D341Med (cell line): ENCODE data around the gene ADNP2.

Source experiments
- DNase-seq: peaks from one replicate; pipeline ENCODE4 v3.0.0; 2012; ENCODE audit warnings: low spot score

ADNP2 gene

DNA sequence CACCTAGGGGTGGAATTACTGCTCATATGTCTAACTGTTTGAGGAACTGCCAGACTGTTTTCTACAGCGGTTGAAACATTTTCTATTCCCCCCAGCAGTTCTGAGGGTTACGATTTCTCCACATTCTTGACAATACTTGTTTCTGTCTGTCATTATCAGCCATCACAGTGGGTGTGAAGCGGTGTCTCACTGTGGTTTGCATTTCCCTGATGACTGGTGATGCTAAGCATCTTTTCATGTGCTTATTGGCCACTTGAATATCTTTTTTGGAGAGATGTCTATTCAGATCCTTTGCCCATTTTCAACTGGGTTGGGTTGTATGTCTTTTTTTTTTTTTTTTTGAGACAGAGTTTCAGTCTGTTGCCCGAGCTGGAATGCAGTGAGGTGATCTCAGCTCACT lies 63.0 kb downstream of the ADNP2 start:
- DNase-seq: no peak

DNA sequence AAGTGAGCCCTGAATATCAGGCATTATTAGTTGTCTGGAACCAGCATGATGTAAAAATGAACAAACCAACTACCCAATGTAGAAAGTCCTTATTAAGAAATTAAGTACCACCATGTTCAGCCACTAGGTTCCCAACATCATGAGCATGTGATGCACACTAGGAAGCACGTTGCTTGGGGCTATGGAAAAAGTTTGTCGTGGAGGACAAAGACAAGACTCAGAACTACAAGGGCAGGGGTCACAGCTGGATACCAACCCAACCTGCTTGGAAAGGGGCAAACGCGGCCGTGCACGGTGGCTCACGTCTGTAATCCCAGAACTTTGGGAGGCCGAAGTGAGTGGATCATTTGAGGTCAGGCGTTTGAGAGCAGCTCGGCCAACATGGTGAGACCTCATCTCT lies 64.0 kb downstream of the ADNP2 start:
- DNase-seq: no peak

DNA sequence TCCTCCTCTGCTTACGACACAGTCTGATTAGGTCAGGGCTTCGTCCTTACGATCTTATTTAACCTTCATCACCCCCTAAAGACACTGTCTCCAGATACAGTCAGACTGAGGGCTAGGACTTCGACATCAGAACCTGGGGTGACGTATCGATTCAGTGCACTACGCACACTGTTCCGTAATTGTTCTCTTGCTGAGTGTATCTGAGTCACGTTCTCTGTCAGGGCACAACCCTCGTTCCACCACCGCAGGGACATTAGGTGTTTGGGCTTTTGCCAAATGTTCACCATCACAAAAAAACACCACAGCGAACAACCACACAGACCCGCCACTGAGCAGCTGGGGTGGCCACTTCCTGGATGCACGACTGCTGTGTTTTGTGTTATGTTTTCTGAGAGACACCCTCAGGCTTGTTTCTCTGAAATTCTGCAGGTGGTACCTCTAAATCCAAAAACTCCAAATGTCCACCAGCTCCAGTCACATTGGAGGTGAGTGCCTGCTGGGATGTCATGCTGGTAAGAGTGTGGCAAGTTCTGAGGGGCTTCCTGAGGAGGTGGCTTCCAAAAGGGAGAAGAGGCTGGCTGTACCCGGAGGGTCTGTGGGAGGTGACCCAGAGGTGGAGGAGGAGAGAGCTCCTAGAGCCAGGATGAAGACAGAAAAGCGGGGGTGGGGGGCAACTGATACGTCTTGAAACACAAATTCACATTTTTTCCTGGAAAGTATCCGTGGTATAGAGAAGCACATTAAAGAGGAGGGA lies 66.6 kb downstream of the ADNP2 start:
- peak; percentile 33 for DNase-seq

DNA sequence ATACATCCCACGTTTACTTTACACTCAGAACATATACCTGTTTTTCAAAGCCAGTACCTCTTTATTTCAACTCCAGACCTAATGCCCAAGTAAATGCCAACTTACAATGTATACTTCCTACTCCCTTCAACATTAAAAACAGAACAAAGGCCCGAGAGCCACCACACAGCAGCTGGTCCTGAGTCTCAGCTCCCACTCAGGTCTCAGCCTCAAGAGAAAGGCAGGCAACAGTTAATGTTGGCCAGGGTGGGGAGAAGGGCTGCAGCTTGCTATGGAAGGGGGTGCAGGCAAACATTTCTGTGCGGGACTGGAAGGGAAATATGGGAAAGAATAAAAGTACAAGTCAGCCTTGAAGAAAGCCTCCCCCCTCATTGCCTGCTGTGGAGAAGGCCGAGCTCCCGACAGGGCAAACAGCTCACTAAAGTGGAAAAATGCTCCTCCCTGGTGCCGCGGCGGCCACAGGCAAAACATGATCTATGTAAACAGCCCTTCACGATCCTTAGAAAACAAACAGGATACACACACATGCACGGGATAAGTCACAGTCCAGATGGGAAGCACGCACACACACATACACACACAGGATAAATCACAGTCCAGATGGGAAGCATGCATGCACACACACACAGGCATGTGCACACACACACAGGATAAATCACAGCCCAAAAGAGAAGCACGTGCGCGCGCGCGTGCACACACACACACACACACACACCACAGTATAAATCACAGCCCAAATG lies 67.4 kb downstream of the ADNP2 start:
- peak; percentile 45 for DNase-seq

DNA sequence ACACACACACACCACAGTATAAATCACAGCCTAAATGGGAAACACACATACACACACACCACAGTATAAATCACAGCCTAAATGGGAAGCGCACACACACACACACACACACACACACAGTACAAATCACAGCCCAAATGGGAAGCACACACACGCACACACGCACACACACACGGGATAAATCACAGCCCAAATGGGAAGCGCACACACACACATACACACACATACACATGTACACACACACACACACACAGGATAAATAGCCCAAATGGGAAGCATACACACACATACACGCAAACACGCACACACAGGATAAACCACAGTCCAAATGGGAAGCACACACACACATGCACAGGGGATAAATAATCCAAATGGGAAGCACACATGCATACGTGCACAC lies 68.1 kb downstream of the ADNP2 start:
- DNase-seq: no peak

DNA sequence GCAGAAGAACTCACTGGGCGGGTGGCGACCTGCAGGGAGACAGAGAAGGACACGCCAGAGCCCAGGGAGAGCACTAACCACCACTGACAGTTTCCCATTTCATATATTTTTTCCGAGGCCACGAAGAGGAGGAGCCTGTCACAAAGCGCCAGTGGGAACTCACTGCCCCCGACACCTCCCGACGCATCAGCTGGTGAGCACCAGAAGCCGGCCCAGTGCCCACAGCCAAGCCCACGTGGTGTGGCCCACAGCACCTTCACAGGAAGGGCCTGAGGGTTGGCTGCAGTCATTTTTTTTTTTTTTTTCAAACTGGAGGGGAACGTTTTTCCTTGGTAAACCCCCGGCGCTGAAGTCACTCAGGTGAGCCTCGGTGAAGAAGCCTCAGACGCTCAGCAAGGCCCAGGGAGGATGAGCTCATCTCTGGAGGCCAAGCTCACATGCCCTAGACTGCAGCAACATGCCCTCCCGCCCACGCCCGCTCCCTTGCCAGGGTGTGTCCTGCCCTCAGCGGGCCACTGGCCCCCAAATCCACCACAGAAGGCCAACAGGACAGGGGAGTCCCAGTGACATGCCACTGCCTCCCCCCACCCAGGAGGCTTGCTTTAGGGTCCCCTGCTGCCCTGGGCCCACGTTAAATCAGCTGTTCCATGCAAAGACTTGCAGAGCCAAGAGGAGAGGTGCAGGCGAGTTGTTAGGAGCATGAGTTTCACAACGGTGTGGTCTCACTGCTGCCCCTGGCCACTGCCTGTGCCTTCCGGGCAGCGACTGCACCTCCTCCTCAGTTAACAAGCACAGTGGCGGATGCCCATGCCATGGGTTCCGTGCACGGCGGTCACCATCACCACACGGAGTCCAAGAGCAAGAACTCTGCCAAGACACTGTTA lies 70.1 kb downstream of the ADNP2 start:
- DNase-seq: peak; percentile 39

DNA sequence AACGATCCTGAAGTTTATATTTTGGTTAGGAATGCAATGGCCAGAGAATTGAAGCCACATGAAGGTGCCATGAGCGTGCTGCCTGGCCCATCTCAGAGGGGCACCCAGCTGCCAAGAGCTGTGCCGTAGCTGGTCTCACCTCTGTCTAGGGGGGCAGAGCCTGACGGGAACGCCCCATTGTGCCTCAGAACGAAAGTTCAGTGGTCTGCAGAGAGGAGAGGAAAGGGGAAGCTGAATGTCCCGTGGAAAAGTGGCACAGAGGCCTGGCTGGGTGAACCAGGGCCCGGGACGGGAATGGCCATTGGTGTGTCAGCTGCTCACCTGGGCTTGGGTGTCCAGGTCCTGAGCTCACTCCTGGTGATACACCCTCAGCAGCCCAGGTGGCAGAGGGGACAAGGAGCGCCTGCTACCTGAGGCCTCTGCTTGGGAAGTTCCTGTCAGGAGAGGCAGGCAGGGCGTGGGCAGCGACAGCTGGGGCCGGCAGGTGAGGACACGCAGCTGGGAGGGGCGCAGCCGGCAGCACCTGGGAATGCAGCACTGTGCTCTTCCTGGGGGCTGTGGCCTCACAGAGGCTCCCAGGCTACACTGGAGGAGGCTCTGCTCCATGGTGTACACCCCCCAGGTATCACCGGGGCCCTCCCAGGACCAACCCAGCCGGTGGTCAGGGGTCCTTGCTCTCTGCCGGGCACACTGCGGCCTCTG lies 70.9 kb downstream of the ADNP2 start:
- peak; percentile 38 for DNase-seq

DNA sequence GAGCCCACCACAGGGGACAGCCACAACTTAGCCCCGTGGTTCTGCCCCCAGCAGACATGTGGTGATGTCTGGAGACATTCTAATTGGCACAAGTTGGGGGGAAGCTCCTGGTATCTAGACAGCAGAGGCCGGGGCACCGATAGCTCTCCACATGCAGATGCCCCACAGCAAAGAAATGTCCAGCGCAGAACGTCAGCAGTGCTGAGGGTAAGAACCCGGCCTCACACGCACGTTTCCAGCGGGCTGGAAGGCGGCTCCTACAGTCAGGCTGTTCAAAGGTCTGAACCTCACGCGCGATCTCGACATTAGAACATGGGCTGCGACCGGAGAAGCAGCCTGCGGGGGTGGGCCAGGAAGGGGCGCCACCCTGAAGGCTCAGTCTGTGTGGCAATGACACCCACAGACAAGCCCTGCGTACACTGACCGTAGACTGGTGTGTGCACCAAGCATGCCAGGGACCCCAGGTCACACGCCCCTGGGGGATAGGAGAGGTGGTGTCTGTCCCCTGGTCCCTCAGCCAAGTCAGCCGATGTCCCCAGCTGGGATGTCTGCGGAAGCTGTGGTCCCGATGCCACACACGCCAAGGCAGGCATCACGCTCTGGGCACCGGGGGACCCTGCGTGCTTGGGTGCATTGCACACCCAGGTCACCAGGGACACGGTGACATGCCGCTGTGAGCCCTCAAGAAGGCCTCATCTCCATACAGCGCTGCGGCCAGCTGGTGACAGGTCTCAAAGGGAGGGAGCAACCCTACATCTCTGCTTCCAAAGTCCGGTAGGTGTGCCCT lies 71.9 kb downstream of the ADNP2 start:
- peak; percentile 43 for DNase-seq

DNA sequence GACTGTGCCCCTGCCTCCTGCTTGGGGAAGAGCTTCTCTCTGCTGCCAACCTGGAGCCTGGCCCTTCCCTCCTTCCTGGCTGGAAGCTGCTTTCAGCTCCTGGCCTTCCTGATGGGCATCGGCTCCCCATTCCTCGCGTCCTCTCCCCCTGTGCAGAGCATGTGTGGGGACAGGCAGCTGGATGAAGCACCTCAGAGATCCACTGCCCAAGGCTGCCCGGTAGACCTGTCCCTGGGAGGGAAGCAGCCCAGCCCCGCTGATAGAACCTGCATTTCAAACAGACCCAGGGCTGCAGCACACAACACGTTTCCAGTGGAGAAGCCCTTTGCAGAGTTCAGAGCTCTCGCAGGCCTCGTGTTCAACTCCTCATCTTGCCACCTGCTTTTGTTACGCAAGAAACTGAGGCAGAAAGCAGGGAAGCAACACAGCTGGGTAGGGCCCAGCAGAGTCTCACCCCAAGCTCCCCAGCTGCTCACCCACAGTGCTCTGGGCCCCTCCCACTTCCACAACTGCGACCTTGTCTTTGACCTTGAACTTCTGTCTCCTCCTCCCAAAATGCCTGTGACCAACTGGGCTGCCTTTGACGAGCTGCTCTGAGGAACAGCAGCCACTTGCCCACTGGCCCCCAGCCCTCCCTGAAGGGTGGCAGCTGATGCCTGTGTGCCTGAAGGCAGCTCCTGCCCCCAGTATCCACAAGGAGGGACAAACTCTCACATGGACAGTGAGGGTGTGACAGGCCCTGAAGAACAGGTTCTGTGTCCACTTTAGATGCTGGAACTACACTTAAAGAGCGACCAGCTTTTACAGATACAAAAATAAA lies 72.8 kb downstream of the ADNP2 start:
- DNase-seq: no peak

DNA sequence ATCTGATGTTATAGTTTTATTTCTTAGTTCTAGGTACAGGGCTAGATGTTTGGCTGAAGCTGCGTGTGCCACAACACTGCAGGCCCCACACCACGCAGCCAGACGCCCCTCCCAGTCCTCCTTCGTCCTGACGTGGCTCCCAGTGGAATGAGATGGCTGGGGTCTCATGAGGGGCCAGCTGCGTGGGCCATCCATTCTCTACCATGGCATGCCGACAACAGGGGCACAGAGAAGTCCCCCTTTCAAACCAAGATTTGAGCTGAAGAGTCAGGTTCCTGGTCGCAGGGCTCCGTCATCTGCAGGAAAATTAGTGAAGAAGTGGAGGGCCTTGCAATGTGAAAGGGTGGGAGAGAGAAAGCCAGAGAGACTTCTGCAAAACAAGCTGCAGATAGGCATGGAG lies 73.8 kb downstream of the ADNP2 start:
- DNase-seq: no peak

DNA sequence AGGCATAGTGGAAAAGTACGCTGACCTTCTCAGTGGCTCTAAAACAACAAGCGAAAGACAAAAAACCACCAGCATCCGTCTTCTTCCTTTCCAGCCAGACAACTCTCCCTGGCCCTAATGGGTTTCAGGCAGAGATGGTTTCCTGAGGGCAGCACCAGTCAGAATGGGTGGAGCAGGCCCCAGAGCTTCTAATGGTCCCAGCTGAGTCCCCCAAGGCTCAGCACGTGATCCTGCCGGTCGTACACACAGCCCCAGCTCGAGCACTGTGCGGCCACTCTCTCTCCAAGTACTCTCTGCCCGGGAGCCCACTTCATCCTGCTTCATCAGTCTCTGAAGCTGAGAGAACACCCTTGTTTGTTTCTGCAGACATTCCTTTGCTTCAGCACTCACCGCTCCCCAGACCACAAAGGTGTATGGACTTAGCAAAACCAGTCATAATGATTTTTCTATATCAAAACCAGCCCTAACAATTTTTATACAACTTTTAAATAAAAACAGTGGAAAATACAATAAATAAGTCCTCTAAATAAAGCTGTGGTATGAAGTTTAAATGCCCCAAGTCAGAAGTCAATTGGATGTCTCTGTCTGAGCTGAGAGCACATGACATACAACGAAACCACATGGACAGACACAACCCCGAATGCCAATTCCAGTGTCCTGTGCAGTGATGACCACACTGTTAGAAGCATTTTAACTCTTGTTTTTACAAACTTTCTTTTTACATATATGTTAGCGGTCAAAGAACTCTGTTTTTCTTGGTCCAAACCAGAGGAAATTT lies 74.4 kb downstream of the ADNP2 start:
- DNase-seq: no peak

DNA sequence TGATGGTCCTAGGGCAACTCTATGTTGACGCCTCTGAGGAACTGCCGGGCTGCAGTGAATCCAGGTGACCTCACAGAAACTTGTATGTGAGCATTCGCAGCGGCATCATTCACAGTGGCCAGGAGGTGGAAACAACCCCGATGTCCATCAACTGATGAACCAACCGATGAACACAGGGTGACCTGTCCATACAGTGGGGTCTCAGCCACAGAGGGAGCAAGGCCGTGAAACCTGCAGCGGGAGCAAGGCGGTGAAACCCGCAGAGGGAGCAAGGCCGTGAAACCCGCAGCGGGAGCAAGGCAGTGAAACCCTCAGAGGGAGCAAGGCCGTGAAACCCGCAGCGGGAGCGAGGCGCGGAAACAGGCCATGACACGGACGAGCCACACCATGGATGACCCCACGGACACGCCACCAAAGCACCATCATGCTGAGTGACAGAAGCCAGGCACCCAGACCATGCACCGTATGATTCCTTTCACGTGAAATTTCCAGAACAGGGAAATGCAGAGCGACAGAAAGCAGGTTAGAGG lies 75.2 kb downstream of the ADNP2 start:
- no peak for DNase-seq

DNA sequence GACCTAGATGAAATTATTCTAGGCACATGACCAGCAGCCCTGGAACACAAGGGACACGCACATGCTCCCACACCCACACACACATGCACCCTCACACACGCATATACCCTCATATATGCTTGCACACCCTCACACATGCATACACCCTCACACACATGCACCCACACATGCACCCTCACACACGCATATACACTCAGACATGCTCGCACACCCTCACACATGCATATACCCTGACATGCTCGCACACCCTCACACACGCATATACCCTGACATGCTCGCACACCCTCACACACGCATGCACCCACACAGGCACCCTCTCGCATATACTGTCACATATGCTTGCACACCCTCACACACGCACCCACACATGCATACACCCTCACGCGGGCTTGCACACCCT lies 76.5 kb downstream of the ADNP2 start:
- no peak for DNase-seq

DNA sequence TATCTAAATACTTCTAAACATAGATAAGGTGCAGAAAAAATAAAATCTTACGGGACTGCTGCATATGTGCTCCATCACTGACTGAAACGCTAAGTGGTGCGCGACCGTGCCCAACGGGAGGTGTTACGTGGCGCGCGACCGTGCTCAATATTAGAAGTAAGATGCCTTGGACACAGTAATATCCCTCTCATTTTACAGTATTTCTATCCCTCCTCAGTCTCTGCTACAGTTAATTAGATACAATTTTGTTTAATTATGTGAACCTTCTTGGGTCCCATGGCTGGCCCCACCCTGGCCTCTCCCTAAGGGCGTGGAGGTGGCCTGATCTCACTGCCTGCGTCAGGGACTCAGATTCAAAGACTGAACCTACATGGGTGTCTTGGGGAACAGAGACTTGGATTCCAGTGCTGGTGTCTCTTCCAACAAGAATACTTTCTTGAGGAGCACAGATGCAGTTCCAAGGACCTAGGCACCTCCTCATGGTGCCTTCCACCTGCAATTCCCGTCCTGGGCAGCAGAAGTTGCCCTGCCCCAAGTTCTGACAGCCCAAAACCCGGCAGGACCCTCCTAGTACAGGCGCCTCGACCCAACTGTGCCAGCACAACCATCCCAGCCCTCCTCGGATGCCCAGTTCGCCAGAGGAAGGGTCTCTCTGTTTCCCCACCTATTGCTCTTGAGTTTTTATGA lies 79.0 kb downstream of the ADNP2 start:
- no peak for DNase-seq

DNA sequence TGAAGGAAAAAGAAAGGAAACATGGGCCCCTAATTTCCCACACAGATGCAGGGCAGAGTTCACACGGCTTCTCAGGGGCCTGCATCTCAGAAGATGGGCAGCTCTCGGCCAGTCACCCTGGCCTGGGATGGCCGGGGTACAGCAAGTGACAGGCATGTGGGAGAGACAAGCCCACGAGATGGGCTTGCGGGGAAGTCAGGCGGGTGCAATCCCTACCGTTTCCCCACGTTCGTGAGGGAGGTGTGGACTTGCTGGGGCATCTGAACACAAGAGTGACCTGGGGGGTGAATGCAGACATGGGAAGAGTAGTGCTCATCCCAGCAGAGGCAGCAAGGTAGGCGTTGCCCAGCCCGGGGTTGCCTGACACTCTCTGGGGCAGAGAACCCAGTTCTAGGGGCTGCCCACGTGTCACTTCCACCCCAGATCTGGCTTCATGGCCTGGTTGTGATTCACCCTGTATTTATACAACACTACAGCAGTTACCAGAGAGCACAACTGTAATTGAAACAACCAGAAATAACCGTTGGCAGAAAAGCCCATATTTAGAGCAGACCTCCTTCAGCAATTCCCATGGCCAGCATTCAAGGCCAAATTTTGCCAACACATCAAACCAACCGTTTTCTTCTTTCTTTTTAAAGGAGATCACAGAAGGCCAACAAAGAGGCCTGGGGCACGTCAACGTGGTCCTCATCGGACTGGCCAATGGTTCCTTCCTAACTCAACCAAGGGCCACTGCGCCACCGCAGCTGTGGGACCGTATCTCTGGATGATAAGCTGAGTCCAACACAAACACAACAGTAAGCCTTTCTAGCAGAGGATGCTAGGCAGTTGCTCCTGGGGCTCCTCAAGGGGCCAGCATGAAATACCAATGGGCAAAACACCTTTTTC lies 79.8 kb downstream of the ADNP2 start:
- no peak for DNase-seq

DNA sequence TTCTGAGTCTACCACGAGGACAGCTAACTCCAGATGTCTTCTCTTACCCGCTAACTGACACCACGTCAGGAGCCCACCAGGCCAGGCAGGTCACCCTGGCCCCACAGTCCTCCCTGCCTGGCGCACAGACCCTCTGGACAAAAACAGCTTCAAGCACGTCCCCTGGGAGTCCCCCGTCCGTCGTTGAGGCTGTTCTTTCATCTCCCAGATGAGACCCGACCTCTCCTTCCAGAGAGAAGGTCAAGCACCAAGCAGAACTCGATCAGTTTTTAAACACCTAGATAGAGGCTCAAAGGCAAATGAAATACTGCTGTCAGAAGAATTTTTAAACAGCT lies 80.4 kb downstream of the ADNP2 start:
- DNase-seq: no peak
